Central memory CD4-positive, alpha-beta T cell (primary cell): ENCODE measurements around the gene PTPRR.

Experiments
- DNase-seq: peaks from one replicate; pipeline ENCODE4 v3.0.0; 2022

The PTPRR gene

GRCh38 chr12:70638639-70639360, 281.7 kb downstream of the PTPRR start:
- no peak for DNase-seq

- no peak for DNase-seq
Observed at GRCh38 chr12:70637303-70638085, 283.0 kb downstream of the PTPRR start, which contains the start of gene PTPRB. Gene PTPRB (minus strand): TSS chr12:70637429. CDS start chr12:70637395, 34 bp downstream.

- DNase-seq, result no peak
Observed at GRCh38 chr12:70635755-70636154, 284.8 kb downstream of the PTPRR start.

- DNase-seq, result no peak
Observed at GRCh38 chr12:70628701-70629480, 291.6 kb downstream of the PTPRR start.

GRCh38 chr12:70627677-70628076, 292.9 kb downstream of the PTPRR start:
- DNase-seq, result no peak

- no peak for DNase-seq
Observed at GRCh38 chr12:70626180-70626579, 294.4 kb downstream of the PTPRR start.

- DNase-seq, result no peak
Observed at GRCh38 chr12:70619471-70620152, 300.9 kb downstream of the PTPRR start.

GRCh38 chr12:70618371-70618770, 302.2 kb downstream of the PTPRR start:
- no peak for DNase-seq

- DNase-seq, result no peak
Observed at GRCh38 chr12:70617450-70617849, 303.1 kb downstream of the PTPRR start.

- no peak for DNase-seq
Observed at GRCh38 chr12:70615174-70615866, 305.2 kb downstream of the PTPRR start.

- no peak for DNase-seq
Observed at GRCh38 chr12:70609739-70610491, 310.6 kb downstream of the PTPRR start.

GRCh38 chr12:70609203-70609602, 311.3 kb downstream of the PTPRR start:
- DNase-seq, result no peak

GRCh38 chr12:70608184-70608583, 312.4 kb downstream of the PTPRR start:
- no peak for DNase-seq

GRCh38 chr12:70607107-70607506, 313.4 kb downstream of the PTPRR start:
- no peak for DNase-seq

- no peak for DNase-seq
Observed at GRCh38 chr12:70605976-70606375, 314.6 kb downstream of the PTPRR start.

- DNase-seq, result no peak
Observed at GRCh38 chr12:70604662-70605061, 315.9 kb downstream of the PTPRR start.

- no peak for DNase-seq
Observed at GRCh38 chr12:70603044-70603443, 317.5 kb downstream of the PTPRR start.

GRCh38 chr12:70598467-70599193, 321.9 kb downstream of the PTPRR start:
- DNase-seq, result no peak

GRCh38 chr12:70592664-70593063, 327.9 kb downstream of the PTPRR start:
- DNase-seq, result no peak

- DNase-seq, result no peak
Observed at GRCh38 chr12:70590549-70591226, 329.9 kb downstream of the PTPRR start.
